ENCODE measurements around the gene LMAN2.

LMAN2 gene

GRCh38 chr5:177300236-177300880 lies 51.1 kb downstream of the LMAN2 start:
- peaks cover 61% of the 10 kb centered on the region for H3K36me3 Mint-ChIP-seq (ENCODE audit: low read depth)
- DNase-seq (ENCODE audit: low spot score), result peak; percentile 49
- H3K9me3 Mint-ChIP-seq, result no peaks in the 10 kb centered on the region
- H3K4me3 Mint-ChIP-seq, result peak overlapping the region; percentile 95
- peak overlapping the region; percentile 97 for H3K27ac Mint-ChIP-seq
- peaks cover 69% of the 10 kb centered on the region for H3K4me1 Mint-ChIP-seq (ENCODE audit: low read depth)
- no peaks in the 10 kb centered on the region for H3K27me3 Mint-ChIP-seq (ENCODE audit: low read depth)

GRCh38 chr5:177299697-177300096 lies 51.8 kb downstream of the LMAN2 start:
- H3K36me3 Mint-ChIP-seq (ENCODE audit: low read depth), result peaks cover 59% of the 10 kb centered on the region
- H3K4me1 Mint-ChIP-seq (ENCODE audit: low read depth), result peaks cover 66% of the 10 kb centered on the region

GRCh38 chr5:177297922-177298321 lies 53.5 kb downstream of the LMAN2 start:
- no peak overlapping the region for H3K4me3 Mint-ChIP-seq
- H3K36me3 Mint-ChIP-seq (ENCODE audit: low read depth), result peaks cover 61% of the 10 kb centered on the region
- no peaks in the 10 kb centered on the region for H3K9me3 Mint-ChIP-seq
- H3K27me3 Mint-ChIP-seq (ENCODE audit: low read depth), result no peaks in the 10 kb centered on the region
- DNase-seq (ENCODE audit: low spot score), result no peak
- H3K27ac Mint-ChIP-seq, result no peak overlapping the region
- peaks cover 61% of the 10 kb centered on the region for H3K4me1 Mint-ChIP-seq (ENCODE audit: low read depth)

More at GRCh38 chr5:177299697-177300096, 51.8 kb downstream of the LMAN2 start:
- Mint-ChIP-seq H3K9me3 (no peaks in the 10 kb centered on the region), H3K4me3 (peak overlapping the region; percentile 49), H3K27ac (peak overlapping the region; percentile 85), H3K27me3 (ENCODE audit: low read depth) (no peaks in the 10 kb centered on the region)
- DNase-seq (ENCODE audit: low spot score), result no peak

- Mint-ChIP-seq H3K27ac (peak overlapping the region; percentile 85), H3K36me3 (ENCODE audit: low read depth) (peaks cover 64% of the 10 kb centered on the region)
These were observed 54.9 kb downstream of the LMAN2 start for GRCh38 chr5:177296581-177296980.

GRCh38 chr5:177295924-177296323 lies 55.5 kb downstream of the LMAN2 start:
- Mint-ChIP-seq H3K36me3 (ENCODE audit: low read depth) (peaks cover 62% of the 10 kb centered on the region), H3K27me3 (ENCODE audit: low read depth) (no peaks in the 10 kb centered on the region), H3K4me1 (ENCODE audit: low read depth) (peaks cover 46% of the 10 kb centered on the region), H3K27ac (peak overlapping the region; percentile 85), H3K9me3 (no peaks in the 10 kb centered on the region), H3K4me3 (peak overlapping the region; percentile 48)
- no peak for DNase-seq (ENCODE audit: low spot score)

More at GRCh38 chr5:177296581-177296980, 54.9 kb downstream of the LMAN2 start:
- Mint-ChIP-seq H3K4me3 (peak overlapping the region; percentile 61), H3K4me1 (ENCODE audit: low read depth) (peaks cover 52% of the 10 kb centered on the region), H3K27me3 (ENCODE audit: low read depth) (no peaks in the 10 kb centered on the region), H3K9me3 (no peaks in the 10 kb centered on the region)
- no peak for DNase-seq (ENCODE audit: low spot score)

GRCh38 chr5:177294632-177295031 lies 56.8 kb downstream of the LMAN2 start:
- Mint-ChIP-seq H3K36me3 (ENCODE audit: low read depth) (peaks cover 58% of the 10 kb centered on the region), H3K27ac (peak overlapping the region; percentile 62), H3K27me3 (ENCODE audit: low read depth) (no peaks in the 10 kb centered on the region)

GRCh38 chr5:177293819-177294581 lies 57.5 kb downstream of the LMAN2 start:
- H3K4me1 Mint-ChIP-seq (ENCODE audit: low read depth), result peaks cover 28% of the 10 kb centered on the region
- H3K36me3 Mint-ChIP-seq (ENCODE audit: low read depth), result peaks cover 59% of the 10 kb centered on the region
- H3K27ac Mint-ChIP-seq, result peak overlapping the region; percentile 62
- DNase-seq (ENCODE audit: low spot score), result no peak
- no peaks in the 10 kb centered on the region for H3K9me3 Mint-ChIP-seq
- H3K27me3 Mint-ChIP-seq (ENCODE audit: low read depth), result no peaks in the 10 kb centered on the region
- H3K4me3 Mint-ChIP-seq, result no peak overlapping the region

More at GRCh38 chr5:177294632-177295031, 56.8 kb downstream of the LMAN2 start:
- DNase-seq (ENCODE audit: low spot score), result no peak
- Mint-ChIP-seq H3K9me3 (no peaks in the 10 kb centered on the region), H3K4me3 (no peak overlapping the region), H3K4me1 (ENCODE audit: low read depth) (peaks cover 34% of the 10 kb centered on the region)

GRCh38 chr5:177291735-177292134 lies 59.7 kb downstream of the LMAN2 start:
- Mint-ChIP-seq H3K27ac (no peak overlapping the region), H3K36me3 (ENCODE audit: low read depth) (peaks cover 58% of the 10 kb centered on the region), H3K9me3 (no peaks in the 10 kb centered on the region), H3K4me1 (ENCODE audit: low read depth) (peaks cover 19% of the 10 kb centered on the region), H3K4me3 (no peak overlapping the region), H3K27me3 (ENCODE audit: low read depth) (no peaks in the 10 kb centered on the region)
- DNase-seq (ENCODE audit: low spot score), result no peak

- Mint-ChIP-seq H3K27ac (no peak overlapping the region), H3K36me3 (ENCODE audit: low read depth) (peaks cover 51% of the 10 kb centered on the region), H3K4me3 (no peak overlapping the region)
These were observed 60.5 kb downstream of the LMAN2 start for GRCh38 chr5:177290816-177291596.

GRCh38 chr5:177288191-177288590 lies 63.3 kb downstream of the LMAN2 start:
- H3K4me3 Mint-ChIP-seq, result no peak overlapping the region
- H3K9me3 Mint-ChIP-seq, result no peaks in the 10 kb centered on the region
- no peak for DNase-seq (ENCODE audit: low spot score)
- H3K4me1 Mint-ChIP-seq (ENCODE audit: low read depth), result peaks cover 4% of the 10 kb centered on the region
- H3K27me3 Mint-ChIP-seq (ENCODE audit: low read depth), result no peaks in the 10 kb centered on the region
- H3K27ac Mint-ChIP-seq, result no peak overlapping the region
- peaks cover 44% of the 10 kb centered on the region for H3K36me3 Mint-ChIP-seq (ENCODE audit: low read depth)

More at GRCh38 chr5:177290816-177291596, 60.5 kb downstream of the LMAN2 start:
- Mint-ChIP-seq H3K4me1 (ENCODE audit: low read depth) (peaks cover 13% of the 10 kb centered on the region), H3K27me3 (ENCODE audit: low read depth) (no peaks in the 10 kb centered on the region), H3K9me3 (no peaks in the 10 kb centered on the region)
- DNase-seq (ENCODE audit: low spot score), result no peak
